NB4 (cell line): ENCODE data around the gene TMEM127.

Source experiments
- CTCF ChIP-seq: IDR thresholded peaks from one replicate; pipeline ENCODE4 v1.5.1; 2012; ENCODE audit warnings: low read depth, low read length
- POLR2A ChIP-seq: IDR thresholded peaks from 2 replicates; pipeline ENCODE4 v1.6.1; 2011; ENCODE audit warnings: mild to moderate bottlenecking; ENCODE audit not compliant: insufficient read length; ENCODE audit errors: extremely low read depth

DNA sequence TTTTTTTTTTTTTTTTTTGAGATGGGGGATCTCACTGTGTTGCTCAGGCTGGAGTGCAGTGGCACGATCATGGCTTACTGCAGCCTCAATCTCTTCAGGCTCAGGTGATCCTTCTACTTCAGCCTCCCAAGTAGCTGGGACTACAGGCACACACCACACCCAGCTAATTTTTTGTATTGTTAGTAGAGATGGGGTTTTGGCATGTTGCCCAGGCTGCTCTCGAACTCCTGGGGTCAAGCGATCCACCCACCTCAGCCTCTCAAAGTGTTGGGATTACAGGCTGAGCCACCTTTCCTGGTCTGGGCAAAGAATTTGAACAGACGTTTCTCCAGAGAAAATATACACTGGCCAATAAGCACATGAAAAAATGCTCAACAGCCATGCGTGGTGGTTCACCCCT, 42.5 kb upstream of the TMEM127 start:
- TF ChIP-seq CTCF: no peak
- TF ChIP-seq POLR2A: no peak
